GM18873 (cell line): Measurements from ENCODE around the gene METAP1.
"Not testable (repeated sequence)": the region's sequence is repeated elsewhere in the genome, so short reads cannot be mapped to it uniquely, and the experiment has no call there.

ENCODE experiments used
- ATAC-seq: cut with Tn5 transposase; IDR thresholded peaks from one replicate; pipeline ENCODE4 v1.9.1; 2021; ENCODE audit warnings: mild to moderate bottlenecking, moderate library complexity, moderate number of reproducible peaks; ENCODE audit not compliant: unreplicated experiment, low FRiP score

The METAP1 gene

DNA sequence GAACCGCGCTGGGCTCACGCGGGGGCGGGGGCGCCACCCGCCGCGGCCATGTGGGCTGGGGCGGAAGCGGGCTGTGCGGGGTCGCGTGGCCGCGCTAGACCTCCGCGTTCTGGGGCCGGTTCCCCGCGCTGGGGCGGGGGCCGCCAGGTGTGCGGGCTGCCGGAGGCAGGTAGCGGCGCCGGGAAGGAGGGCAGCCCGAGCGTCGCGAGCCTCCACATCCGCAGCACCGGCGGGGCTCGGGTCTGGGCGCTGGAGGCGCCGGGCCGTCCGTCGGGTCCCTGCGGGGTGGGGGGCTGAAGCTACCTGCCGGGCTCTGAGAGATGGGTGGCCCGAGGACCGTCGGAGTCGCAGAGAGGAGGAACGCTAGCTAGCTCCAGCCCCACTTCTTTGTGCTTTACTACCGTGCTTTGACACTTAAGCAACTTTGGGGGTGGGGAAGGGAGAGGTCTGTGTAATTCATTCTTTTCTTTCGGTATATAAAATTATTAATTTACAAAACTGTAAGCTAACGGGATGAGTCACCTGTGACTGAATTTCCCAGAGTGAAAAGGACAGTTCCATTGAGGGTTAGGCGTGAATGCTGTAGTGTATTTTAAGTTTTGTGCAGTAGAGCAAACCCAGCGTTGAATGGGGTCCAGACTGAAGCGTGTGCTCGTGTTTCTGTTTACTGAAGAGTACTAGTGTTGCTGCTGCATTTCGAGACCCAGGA, 689 bp downstream of the METAP1 start:
- peak; percentile 0 for ATAC-seq

DNA sequence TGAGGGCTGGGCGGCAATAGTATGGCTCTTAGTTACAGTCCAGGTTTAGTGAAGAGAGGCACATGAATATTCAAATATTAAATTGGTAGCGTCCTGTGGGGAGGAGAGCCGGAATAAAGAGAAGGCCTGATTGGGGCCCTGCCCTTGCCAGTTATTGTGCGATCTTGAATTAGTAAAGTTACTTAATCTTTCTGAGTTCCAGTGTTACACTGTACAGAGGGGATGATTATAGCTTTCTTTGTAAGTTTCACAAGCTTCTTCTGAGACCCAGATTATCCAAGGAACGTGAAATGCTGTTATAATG, 1.2 kb downstream of the METAP1 start:
- ATAC-seq, result no peak

DNA sequence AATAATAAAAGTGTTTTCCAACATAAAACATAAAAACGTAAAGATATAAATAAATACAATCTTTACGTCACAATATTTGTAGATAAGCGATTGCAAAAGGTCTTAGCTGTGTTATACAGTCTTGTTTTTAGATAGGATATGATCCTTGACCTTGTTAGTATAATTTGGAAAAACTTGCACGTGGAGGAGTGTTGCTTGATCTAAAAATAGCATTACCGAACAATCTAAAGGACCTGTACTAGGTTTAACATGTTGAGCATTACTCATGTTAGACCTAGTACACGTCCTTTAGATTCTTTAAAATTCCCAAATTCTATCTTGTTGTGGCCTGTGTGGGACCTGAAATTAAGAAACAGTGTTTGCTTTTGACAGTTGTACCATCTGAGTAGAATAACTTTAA, 1.6 kb downstream of the METAP1 start:
- no peak for ATAC-seq

DNA sequence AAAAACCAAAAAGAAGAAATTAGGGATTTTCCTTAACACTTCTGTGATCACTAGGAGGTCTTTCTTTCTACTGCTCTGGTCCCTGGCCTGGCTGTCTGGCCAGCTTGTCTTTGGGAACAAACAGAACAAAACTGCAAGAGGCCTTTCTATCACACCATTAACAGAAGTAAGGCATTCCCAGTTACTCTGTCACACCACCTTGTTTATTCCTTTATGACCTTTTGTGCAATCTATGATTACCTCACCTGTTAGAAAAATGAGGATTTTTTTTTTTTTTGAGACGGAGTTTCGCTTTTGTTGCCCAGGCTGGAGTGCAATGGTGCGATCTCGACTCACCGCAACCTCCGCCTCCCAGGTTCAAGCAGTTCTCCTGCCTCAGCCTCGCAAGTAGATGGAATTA, 3.0 kb downstream of the METAP1 start:
- no peak for ATAC-seq

DNA sequence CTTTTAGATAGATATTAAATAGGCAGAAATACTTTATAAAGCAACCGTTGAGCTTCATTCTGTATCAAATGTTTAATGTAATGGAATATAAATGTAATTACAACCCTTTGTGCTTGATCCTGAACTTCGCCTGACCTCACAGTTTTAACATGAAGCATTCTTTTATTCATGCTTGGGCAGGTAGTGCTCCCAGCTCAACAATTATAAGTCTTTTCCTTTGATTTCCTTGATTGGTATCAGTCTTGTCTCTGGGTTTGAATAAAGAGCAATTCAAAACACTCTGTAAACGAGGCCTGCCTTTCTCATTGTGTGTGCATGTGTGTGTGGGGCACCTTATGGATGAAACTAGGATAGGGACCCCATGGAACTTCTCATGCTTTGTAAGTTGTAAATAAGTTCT, 6.8 kb downstream of the METAP1 start:
- no peak for ATAC-seq

DNA sequence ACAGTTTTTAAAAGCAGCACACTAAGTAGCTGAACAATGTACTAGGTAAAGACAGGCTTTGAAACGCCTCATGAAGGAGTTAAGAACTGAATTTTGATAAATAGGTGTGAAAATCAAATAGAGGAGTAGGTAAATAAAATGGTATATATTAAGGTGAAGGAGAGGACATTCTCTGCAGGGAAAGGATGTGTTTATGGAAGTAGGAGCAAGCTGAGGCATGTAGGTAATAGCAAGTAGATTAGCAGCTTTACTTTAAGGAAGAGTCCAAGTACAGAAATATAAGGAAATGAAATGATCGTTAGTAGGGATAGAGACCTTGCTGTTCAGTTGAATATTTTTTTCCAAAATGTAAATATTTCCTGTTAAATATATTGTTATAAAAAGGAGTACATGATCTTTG, 12.5 kb downstream of the METAP1 start:
- no peak for ATAC-seq

GRCh38 chr4:99011910-99012309, 16.4 kb downstream of the METAP1 start:
- no peak for ATAC-seq

DNA sequence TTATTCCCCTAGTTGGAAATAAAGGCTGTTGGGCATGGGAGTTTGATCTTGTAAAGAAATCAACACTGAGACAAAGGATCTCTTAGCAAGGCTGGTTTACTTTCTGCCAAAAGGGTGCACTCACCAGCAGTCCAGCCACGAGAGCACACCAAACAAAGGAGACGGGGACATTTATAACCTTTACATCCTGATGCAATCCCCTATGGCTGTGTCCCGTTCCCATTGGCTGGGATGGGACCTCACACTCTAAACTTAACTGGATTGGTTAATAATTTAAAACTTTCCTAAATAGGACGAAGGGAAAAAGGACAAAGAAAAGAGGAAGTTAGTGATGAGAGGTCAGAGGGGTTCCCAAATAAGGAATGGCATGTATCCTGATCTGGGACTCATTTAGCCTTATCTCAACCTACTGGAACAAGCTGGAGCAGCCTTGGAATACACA, 17.9 kb downstream of the METAP1 start:
- no peak for ATAC-seq

- ATAC-seq, result no peak
These were observed 18.5 kb downstream of the METAP1 start for GRCh38 chr4:99013884-99014523.

DNA sequence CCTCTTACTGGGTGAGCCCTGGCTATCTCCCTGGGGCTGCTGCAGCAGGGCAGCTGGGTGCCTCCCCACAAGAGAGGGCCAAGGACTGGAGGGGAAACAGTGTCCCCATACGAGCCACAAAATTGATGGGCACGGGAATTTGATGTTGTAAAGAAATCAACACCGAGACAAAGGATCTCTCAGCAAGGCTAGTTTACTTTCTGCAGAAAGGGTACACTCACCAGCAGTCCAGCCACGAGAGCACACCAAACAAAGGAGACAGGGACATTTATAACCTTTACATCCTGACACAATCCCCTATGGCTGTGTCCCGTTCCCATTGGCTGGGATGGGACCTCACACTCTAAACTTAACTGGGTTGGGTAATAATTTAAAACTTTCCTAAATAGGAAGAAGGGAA, 25.9 kb downstream of the METAP1 start:
- ATAC-seq, result no peak

DNA sequence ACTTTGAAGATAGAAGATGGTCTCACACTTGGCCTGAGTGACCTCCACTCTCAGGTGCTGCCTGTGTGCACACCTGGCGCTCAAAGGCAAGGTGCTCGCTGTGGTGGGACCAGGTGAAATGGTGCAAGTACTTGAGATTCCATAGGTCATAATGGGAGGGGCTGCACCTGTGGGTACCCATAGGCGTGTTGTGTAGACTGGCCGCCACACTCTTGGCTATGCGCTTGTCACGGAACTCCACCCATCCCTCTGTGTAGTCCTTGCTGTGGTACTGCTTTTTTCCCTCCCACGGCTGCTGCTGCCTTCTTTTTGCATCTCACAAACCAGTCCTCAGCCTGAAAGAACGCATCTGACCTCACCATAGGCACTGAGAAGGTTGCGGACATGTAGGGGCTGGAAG, 27.0 kb downstream of the METAP1 start:
- no peak for ATAC-seq

- not testable (repeated sequence) for ATAC-seq
These were observed 28.3 kb downstream of the METAP1 start for GRCh38 chr4:99023800-99024251.

- ATAC-seq, result no peak
These were observed 29.2 kb downstream of the METAP1 start for GRCh38 chr4:99024481-99025275.

GRCh38 chr4:99025506-99025905, 30.0 kb downstream of the METAP1 start:
- ATAC-seq, result no peak

DNA sequence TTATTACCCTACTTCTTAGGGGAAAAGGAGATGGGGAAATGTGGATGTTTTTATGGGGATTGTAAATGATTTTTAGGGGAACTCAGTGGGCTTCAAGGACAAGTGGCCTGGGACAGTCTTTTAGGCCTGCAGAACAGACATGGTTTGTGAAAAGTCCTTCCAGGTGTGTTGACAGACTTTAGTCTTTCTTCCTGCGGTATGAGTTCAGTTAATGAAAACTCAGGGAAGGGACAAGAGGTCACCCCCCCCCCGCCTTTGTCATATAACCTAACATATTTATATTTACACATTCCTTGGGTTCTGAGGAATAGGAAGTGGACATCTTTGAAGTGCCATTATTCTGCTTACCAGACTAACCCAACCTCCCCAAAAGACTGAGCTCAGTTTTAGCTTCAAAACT, 31.8 kb downstream of the METAP1 start:
- ATAC-seq, result no peak

DNA sequence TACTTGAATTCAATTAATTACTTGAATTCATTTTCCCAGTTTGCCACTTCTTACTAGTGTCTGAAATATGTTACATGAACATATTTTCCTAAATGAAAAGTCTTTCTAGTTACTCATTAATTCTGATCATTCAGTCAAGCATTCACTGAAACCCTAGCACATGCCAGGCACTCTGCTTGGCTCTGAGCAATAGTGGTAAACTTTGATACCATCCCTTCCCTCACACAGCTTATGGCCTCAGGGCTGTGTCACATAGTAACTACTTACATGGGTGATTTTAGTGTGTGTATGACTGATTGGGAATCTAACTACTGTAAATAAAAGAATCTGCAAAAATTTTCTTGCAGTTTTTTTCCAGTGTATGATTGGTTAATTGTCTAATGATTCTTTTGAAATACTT, 32.7 kb downstream of the METAP1 start:
- ATAC-seq, result peak; percentile 64

DNA sequence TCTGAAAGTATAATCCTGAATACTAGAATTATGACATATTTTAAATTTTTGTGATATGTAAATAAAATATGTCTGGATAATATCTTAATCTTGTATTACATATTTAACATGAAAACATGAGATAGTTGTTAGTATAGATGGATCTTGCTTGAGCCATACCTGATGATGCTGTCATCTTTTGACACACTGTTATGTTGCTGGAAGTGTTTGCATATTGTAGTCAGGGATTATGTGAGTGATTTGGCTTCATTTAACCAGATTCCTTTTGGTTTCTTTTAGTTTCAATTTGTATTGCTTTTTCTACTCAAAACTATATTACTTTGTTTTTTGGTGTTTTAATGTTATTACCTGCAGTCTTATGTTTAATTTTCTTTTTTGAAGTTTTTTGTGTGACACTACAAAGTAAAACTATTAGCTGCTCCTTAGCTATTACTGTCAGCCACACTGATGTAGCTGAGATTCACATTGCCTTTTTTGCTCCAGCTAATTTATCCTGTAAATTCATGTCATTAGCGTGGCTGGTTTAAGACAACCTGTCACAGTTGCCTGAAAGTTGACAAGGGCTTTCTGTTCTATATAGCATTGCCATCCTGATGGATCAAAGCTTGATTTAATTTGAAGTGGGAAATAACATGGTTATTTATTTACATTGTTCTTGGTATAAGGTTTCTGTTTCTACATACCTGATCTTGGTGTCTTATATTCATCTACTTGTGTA, 33.7 kb downstream of the METAP1 start:
- no peak for ATAC-seq

DNA sequence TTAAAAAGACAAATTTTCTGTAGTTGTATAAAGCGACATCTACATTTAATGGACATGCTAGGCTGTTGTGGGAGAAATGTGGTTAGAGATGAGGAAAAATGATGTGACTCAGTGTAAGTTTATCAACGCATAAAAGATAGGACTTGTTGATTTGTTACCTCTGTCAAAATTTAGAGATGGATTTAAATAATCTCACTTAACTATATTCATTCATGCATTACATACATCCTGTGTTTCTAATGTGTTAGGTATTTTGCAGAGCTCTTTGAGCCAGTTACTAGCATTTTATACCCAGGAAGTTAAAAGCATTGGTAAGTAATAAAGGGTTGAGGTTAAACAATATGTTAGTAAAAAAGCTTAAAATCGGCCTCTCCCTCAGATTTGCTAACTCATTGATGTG, 34.3 kb downstream of the METAP1 start:
- ATAC-seq, result no peak

GRCh38 chr4:99033956-99034355, 38.4 kb downstream of the METAP1 start:
- ATAC-seq, result no peak

- no peak for ATAC-seq
These were observed 42.7 kb downstream of the METAP1 start for GRCh38 chr4:99038213-99038612.

GRCh38 chr4:99043346-99043745, 47.8 kb downstream of the METAP1 start:
- no peak for ATAC-seq
